HG03354 (cell line): Measurements from ENCODE around the gene OVAAL.

Experiments used
- ATAC-seq: cut with Tn5 transposase; IDR thresholded peaks from one replicate; pipeline ENCODE4 v1.9.1; 2021; ENCODE audit warnings: mild to moderate bottlenecking; ENCODE audit not compliant: unreplicated experiment, poor library complexity, severe bottlenecking

The OVAAL gene

GRCh38 chr1:180566495-180566894 is 7.7 kb downstream of the OVAAL start:
- ATAC-seq: no peak

DNA sequence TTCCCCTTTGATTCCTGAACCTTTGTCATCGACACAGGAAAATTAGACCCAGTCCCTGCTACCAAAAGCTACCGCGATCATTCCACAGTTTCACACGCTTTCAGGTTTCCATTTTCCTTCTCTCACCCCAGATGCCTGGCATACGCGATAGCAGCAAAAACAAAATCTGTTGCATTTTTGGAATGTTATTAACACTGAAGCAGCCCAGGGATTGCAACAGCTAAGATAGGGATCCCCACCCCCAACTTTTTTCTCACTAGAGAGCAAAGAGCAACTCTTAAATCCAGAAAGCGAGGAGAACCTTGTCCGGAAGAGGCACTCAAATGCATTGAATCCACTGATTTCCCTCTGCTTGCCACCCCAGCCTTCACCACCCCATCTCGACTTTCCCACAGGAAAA is 8.9 kb downstream of the OVAAL start:
- ATAC-seq: no peak

DNA sequence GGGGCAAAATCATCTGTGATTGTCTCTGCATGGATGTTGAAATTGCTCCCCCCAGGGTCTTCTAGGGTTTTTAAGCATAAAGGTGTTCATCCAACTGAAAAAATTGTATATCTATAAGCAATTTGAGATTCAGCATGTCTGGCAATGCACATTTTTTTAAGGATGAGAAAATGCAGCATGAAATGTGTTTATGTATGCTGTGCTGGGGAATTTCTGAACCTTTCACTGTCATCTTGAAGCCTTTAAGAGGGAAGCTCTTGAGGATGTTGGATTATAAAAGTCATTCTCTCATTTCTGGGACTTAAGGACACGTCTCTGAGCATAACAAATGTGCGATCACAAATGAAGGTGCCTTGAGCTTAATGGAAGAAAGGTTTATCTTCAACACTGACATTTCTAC is 9.4 kb downstream of the OVAAL start:
- ATAC-seq: no peak

DNA sequence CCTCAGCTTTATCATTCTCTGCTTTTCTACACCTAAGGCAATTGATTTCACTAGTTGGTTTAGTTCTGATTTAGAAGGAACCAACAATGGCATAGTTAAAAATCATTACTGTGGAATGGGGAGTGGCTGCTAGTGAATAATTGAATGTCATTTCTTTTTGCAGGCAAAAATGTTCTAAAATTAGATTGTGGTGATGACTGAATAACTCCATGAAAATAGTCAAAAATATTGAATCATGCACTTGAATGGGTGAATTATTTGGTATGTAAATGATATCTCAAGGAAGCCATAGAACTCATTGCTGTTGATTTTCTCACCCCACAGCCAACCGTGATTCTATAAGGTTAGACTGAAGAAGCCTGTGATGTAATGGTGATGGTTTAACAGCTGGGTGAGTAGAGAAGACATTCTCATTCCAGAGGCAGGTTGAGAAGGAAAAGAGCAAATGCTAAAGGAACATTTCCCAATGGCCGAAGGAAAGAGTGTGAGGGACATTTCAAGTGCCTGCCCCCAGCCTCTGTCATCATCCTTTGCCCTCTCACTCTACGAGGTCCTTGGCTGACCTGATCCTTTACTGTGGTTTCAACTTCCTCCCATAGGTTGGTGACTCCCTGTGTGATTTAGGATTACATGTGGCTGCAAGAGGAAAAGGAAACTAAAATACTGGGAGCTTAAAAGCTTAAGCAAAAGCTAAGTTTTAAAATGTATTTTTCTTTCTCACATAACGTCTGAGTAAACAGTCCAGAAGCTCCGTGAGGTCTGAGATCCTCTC is 12.5 kb downstream of the OVAAL start:
- ATAC-seq: no peak

GRCh38 chr1:180571832-180572636 is 13.3 kb downstream of the OVAAL start:
- no peak for ATAC-seq

DNA sequence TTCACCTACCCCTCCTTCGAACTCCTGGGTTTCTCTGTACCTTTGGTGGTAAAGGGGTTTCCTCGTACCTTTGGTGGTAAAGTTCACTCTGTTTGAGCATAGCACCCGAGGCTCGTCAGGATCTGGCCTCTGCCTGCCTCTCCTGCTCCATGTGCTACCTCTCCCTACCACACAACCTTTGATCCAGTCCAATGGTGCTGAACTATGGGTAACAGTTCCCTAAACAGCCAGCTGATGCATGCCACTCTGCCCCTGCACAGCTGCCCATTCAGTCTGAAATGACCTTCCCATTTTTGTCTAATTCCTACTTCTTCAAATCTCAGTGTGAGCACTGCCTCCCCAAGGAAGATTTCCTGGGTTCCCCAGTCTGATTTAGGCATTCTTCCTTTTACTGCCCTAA is 14.0 kb downstream of the OVAAL start:
- ATAC-seq: no peak

- ATAC-seq: no peak
These were observed 15.4 kb downstream of the OVAAL start for GRCh38 chr1:180574031-180574713.

- ATAC-seq: no peak
These were observed 18.6 kb downstream of the OVAAL start for GRCh38 chr1:180577361-180577760.

DNA sequence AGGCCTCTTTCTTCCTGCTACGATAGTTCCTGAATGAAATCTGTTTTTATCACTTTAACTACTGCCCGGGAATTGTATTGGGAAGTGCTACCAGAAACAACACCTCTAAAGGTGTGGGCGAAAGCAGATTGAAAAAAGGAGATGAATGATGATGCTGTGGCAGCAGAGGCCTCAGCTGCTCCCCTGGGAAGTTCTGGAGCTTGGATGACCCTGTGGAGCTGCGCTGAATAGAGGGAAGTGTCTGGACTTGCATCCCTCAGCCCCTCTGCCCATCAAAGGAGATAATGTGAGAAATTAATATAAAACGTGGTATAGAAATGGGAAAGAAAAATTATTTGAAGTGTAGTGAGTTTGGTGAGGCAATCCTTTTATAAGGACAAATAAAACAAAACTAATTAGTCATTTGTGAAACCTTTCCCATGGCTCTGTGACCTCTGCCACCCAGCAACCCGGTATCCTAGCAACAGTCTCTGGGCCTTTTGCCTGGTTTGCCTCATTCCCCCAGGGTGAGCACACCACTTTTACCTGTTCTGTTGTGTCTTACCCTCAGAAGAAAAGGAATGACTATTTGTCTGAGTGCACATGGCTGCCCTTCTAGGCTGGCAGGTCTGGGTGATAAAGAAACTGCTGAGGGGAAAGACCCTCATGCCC is 21.3 kb downstream of the OVAAL start:
- no peak for ATAC-seq

DNA sequence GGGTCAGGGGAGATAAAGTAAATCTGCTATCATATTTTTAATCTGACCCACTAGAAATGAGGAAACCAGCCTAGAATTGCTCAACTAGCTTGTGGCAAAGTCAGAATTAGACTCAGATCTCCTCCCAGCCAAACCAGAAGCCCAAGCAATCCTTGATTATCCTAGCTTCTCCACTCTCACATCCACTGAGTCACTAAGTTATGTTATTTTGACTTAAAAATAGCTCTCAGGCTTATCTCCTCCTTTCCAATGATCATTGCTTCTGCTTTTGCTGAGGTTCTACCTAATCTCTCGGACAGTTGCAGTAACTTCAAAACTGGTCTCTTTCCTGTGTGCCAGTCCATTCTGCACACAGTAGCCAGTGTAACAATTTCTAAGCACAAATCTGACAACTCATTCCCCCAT is 22.9 kb downstream of the OVAAL start:
- no peak for ATAC-seq

DNA sequence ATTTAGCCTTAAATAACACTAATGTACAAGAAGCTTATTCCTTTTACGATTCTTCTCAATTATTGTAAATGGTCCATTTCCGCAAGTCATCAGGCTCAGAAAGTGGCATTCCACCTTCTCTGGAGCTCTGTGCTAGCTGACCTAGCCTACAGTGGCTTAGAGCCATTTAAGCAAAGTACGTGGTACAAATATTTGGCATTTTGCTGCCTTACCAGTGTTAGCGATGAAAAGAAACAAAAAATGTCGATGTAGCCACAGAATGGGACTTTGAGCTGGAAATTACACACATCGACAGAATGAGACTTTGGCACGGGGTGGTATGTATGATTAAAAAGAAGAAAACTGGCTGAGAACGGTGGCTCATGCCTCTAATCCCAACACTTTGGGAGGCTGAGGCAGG is 26.1 kb downstream of the OVAAL start:
- no peak for ATAC-seq

GRCh38 chr1:180585994-180586359 is 27.2 kb downstream of the OVAAL start:
- ATAC-seq: no peak

DNA sequence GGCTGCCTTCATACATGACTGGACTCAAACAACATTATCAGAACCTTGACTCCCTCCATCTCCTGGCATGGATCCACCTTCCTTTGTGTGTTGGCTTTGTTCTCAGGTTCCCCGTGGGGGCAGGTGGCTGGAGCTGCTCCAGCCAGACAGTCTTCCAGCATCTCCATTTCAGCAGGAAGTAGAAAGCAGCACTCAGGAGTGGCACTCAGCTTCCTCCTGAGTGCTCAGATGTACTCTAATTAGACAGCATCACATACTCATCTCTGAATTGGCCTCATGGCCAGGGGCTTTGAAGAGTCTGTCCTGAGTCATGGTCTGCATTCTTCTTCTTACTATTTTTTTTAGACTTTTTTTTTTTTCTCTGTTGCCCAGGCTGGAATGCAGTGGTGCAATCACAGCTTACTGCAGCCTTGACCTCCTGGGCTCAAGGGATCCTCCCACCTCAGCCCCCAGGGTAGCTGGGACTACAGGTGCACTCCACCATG is 27.9 kb downstream of the OVAAL start:
- no peak for ATAC-seq

GRCh38 chr1:180588121-180588520 is 29.4 kb downstream of the OVAAL start:
- ATAC-seq: no peak

- no peak for ATAC-seq
These were observed 32.1 kb downstream of the OVAAL start for GRCh38 chr1:180590889-180591288.

DNA sequence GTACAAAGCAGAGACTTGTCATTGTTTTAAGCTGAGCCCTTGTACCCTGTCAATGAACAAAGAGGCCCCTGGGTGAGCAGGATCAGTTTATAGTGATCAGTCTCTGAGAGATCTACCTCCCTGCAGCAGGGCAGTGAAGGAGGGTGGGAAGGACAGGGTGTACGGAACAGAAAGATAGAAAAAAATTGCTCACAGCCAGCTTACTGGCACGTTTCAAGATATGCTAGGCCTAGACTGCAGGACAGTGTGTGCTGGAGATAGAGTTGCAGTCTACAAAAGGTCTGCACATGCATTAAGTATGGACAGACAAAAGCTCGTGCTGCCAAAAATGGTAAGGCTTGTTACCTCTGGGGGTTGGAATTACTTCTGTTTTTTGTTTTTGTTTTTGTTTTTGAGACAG is 34.6 kb downstream of the OVAAL start:
- no peak for ATAC-seq

- no peak for ATAC-seq
These were observed 36.0 kb downstream of the OVAAL start for GRCh38 chr1:180594723-180595122.

DNA sequence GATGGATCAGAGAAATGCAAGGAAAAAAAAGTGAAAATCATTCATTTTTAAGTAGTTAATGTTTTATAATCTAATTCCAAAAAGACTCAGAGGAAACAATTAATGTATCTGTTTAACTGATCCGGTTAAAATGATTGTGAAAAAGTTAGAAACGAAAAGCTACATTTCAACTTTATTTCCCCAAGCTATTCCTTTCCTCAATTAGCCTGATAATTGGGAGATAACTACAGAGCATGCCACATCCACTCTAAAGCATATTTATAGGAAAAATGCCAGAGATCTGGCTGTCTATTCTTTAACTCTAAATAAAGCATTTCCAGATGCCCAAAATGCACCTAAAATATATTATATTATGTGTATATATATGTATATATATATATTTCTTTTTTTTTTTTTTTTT is 37.2 kb downstream of the OVAAL start:
- ATAC-seq: no peak

DNA sequence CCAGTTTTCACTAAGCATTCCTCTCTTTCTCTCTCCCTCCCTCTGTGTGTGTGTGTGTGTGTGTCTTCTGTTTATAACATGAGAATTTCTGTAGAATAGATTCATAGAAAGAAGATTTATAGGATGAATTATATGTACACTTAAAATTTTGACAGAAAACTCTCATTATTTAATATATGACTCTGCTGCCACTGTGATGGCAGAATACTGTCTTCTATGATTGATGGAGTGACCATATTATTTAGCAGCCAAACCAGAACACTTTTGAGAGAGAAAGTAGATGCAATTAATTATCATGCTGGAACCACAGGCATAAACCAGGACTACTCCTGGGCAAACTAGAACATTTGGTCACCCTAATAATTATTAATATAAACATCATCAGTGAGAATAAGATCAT is 38.8 kb downstream of the OVAAL start:
- no peak for ATAC-seq

DNA sequence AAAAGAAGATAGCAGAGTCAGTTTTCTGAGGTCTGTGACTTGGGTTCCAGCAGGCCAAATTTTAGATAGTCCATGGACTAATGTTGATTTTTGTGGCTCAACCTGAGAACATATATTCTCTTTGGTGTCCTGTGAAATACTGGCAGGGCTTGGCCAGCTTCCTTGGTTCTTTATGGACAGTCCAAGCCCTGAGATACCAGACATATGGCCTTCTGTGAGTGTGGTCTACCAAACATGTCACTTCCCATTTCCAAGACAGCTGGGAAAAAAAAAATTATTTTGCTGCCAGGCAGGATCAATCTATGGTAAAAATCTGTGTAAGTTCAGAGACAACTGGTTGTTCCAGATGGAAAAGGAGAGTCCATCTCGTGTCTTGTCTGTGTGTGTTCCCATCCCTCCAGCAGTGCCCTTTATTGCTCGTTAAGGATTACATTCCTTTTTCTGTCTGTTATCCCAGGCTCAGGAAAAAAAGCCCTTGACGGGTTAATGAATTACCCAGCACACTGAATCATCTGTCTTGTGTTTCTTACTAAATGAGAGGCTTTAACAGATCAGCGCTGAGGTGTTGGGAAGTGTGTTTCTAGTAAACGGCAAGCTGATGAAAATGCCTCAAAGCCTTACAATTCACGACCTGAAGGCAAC is 39.7 kb downstream of the OVAAL start:
- ATAC-seq: no peak
